ENCODE data around the gene SSH3.

GRCh38 chr11:67317888-67318555 is 14.7 kb downstream of the SSH3 start:
- TF ChIP-seq CTCF (IDR thresholded peaks at IDR 0.05): no peak
- no peak for TF ChIP-seq POLR2A (IDR thresholded peaks at IDR 0.05)
- no peak for TF ChIP-seq EP300 (IDR thresholded peaks at IDR 0.05)

Measured in upper lobe of left lung (tissue), 4 donors.